ENCODE measurements around the gene ZNF24. TPM values are rescaled to one million over a fixed set of nuclear protein-coding genes. Genes with fewer than 3 reads are reported as not detected.

The ZNF24 gene
- total and polyA plus RNA-seq, 7 donors, result 16.0 to 63.8 (median 40.6) TPM

GRCh38 chr18:35379421-35379820 lies 35.2 kb upstream of the ZNF24 start:
- peaks cover 4% of the 10 kb centered on the region for H3K4me1 ChIP-seq
- no peak for DNase-seq
- intact Hi-C loops (cut with DNase I), result no loop called here
- TF ChIP-seq, protein P1, sequence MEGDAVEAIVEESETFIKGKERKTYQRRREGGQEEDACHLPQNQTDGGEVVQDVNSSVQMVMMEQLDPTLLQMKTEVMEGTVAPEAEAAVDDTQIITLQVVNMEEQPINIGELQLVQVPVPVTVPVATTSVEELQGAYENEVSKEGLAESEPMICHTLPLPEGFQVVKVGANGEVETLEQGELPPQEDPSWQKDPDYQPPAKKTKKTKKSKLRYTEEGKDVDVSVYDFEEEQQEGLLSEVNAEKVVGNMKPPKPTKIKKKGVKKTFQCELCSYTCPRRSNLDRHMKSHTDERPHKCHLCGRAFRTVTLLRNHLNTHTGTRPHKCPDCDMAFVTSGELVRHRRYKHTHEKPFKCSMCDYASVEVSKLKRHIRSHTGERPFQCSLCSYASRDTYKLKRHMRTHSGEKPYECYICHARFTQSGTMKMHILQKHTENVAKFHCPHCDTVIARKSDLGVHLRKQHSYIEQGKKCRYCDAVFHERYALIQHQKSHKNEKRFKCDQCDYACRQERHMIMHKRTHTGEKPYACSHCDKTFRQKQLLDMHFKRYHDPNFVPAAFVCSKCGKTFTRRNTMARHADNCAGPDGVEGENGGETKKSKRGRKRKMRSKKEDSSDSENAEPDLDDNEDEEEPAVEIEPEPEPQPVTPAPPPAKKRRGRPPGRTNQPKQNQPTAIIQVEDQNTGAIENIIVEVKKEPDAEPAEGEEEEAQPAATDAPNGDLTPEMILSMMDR (IDR thresholded peaks at IDR 0.05), result no peak
- no peak for ATAC-seq
- no peak overlapping the region for H3K4me3 ChIP-seq
- H3K36me3 ChIP-seq (ENCODE audit: insufficient read depth in 1 of 2, low read depth in 1 of 2), result no peaks in the 10 kb centered on the region
- no peak overlapping the region for H3K27ac ChIP-seq
- 76 to 84% (median 78%) methylated on average over 2 of the region's 2 CpGs for WGBS, 3 donors
- peaks cover 0 to 22% (median 2%) of the 10 kb centered on the region in 3 donors for H3K27me3 ChIP-seq (ENCODE audit: insufficient read depth in 3 of 3, low read length in 2 of 3)
- H3K9me3 ChIP-seq, result no peaks in the 10 kb centered on the region

GRCh38 chr18:35378574-35378896 lies 34.3 kb upstream of the ZNF24 start:
- TF ChIP-seq, protein P1 (IDR thresholded peaks at IDR 0.05), result no peak
- Histone ChIP-seq H3K27me3 (ENCODE audit: insufficient read depth in 3 of 3, low read length in 2 of 3) (peaks cover 0 to 20% (median 0%) of the 10 kb centered on the region in 3 donors), H3K27ac (no peak overlapping the region), H3K4me1 (peaks cover 4% of the 10 kb centered on the region), H3K36me3 (ENCODE audit: insufficient read depth in 1 of 2, low read depth in 1 of 2) (no peaks in the 10 kb centered on the region), H3K9me3 (no peaks in the 10 kb centered on the region), H3K4me3 (no peak overlapping the region)
- intact Hi-C loops (cut with DNase I), result no loop called here
- DNase-seq, result no peak
- 31 to 41% (median 39%) methylated on average over 4 of the region's 4 CpGs for WGBS, 3 donors
- no peak for ATAC-seq

GRCh38 chr18:35377875-35378573 lies 33.8 kb upstream of the ZNF24 start:
- Histone ChIP-seq H3K9me3 (no peaks in the 10 kb centered on the region), H3K27ac (no peak overlapping the region), H3K4me3 (peak overlapping the region; percentile 87), H3K27me3 (ENCODE audit: insufficient read depth in 3 of 3, low read length in 2 of 3) (peaks cover 0 to 20% (median 0%) of the 10 kb centered on the region in 3 donors), H3K4me1 (peaks cover 4% of the 10 kb centered on the region), H3K36me3 (ENCODE audit: insufficient read depth in 1 of 2, low read depth in 1 of 2) (no peaks in the 10 kb centered on the region)
- intact Hi-C loops (cut with DNase I), result no loop called here
- 73 to 74% (median 73%) methylated on average over 14 of the region's 14 CpGs for WGBS, 3 donors
- ATAC-seq (no peak), DNase-seq (no peak)
- TF ChIP-seq, protein P1 (IDR thresholded peaks at IDR 0.05), result no peak

- ATAC-seq (peak; percentile 85 to 97 (median 90)), DNase-seq (peak; percentile 85 to 90)
- TF ChIP-seq, protein P1 (IDR thresholded peaks at IDR 0.05), result no peak
- intact Hi-C loops (cut with DNase I), result no loop called here
- H3K36me3 ChIP-seq (ENCODE audit: insufficient read depth in 1 of 2, low read depth in 1 of 2), result no peaks in the 10 kb centered on the region
- peaks cover 0 to 20% (median 0%) of the 10 kb centered on the region in 3 donors for H3K27me3 ChIP-seq (ENCODE audit: insufficient read depth in 3 of 3, low read length in 2 of 3)
- no peak within 1 kb of the TSS for H3K27ac ChIP-seq
- peaks cover 4% of the 10 kb centered on the region for H3K4me1 ChIP-seq
- no peaks in the 10 kb centered on the region for H3K9me3 ChIP-seq
- peak within 1 kb of the TSS; percentile 87 for H3K4me3 ChIP-seq
- 2 to 3% (median 2%) methylated on average over 67 to 78 of the region's 78 CpGs for whole genome bisulfite sequencing, 3 donors
Measured at GRCh38 chr18:35376742-35377695, 32.8 kb upstream of the ZNF24 start, which contains the start of gene ZNF396. ZNF396 (minus strand) TSS chr18:35377337; CDS start chr18:35374292, 3,045 bp downstream.

Measured in psoas muscle (tissue), 8 donors.